Muscle layer of duodenum (tissue), 2 donors: ENCODE results near the gene MTA3.
"Not testable (repeated sequence)": the region's sequence is repeated elsewhere in the genome, so short reads cannot be mapped to it uniquely, and the experiment has no call there.

ENCODE experiments used
- H3K27ac ChIP-seq: one replicate; pipeline ENCODE4 v1.7.0; 2013; ENCODE audit warnings: mild to moderate bottlenecking, low read length
- H3K27me3 ChIP-seq: one replicate; pipeline ENCODE4 v1.7.0; 2013; ENCODE audit warnings: low read depth, mild to moderate bottlenecking, control low read depth, low read length
- H3K36me3 ChIP-seq, 2 donors: one replicate each; pipeline ENCODE4 v1.7.0; 2013; ENCODE audit warnings: low read length in 2 of 2, control low read depth in 1 of 2, mild to moderate bottlenecking in 1 of 2; ENCODE audit not compliant: insufficient read depth in 2 of 2, control insufficient read depth in 1 of 2
- H3K4me1 ChIP-seq, 2 donors: one replicate each; pipeline ENCODE4 v1.7.0; 2013; ENCODE audit warnings: low read length in 2 of 2, mild to moderate bottlenecking in 2 of 2, control low read depth in 1 of 2, moderate library complexity in 1 of 2; ENCODE audit not compliant: insufficient read depth in 2 of 2, control insufficient read depth in 1 of 2
- H3K4me3 ChIP-seq, 2 donors: one replicate each; pipeline ENCODE4 v1.7.0; 2013; ENCODE audit warnings: low read length in 2 of 2, low read depth in 1 of 2, mild to moderate bottlenecking in 1 of 2
- H3K9me3 ChIP-seq, 2 donors: one replicate each; pipeline ENCODE4 v1.7.0; 2013; ENCODE audit warnings: low read length in 2 of 2, control low read depth in 1 of 2, mild to moderate bottlenecking in 1 of 2; ENCODE audit not compliant: control insufficient read depth in 1 of 2
- donor health status: healthy.

Gene MTA3

GRCh38 chr2:42713920-42714319 is 145.5 kb downstream of the MTA3 start:
- Histone ChIP-seq H3K27ac (no peak overlapping the region), H3K27me3 (no peaks in the 10 kb centered on the region), H3K4me3 (no peak overlapping the region), H3K36me3 (peaks cover 0 to 5% of the 10 kb centered on the region in 2 donors), H3K9me3 (no peaks in the 10 kb centered on the region), H3K4me1 (no peaks in the 10 kb centered on the region)

- Histone ChIP-seq H3K27ac (no peak overlapping the region), H3K4me3 (no peak overlapping the region), H3K9me3 (no peaks in the 10 kb centered on the region), H3K4me1 (no peaks in the 10 kb centered on the region), H3K27me3 (no peaks in the 10 kb centered on the region), H3K36me3 (peaks cover 0 to 3% of the 10 kb centered on the region in 2 donors)
These were observed 146.3 kb downstream of the MTA3 start for GRCh38 chr2:42714686-42715085.

- Histone ChIP-seq H3K4me1 (peaks cover 6 to 19% of the 10 kb centered on the region in 2 donors), H3K4me3 (peak overlapping the region in 1 of 2 donors; percentile 37), H3K27me3 (no peaks in the 10 kb centered on the region), H3K9me3 (no peaks in the 10 kb centered on the region), H3K36me3 (no peaks in the 10 kb centered on the region), H3K27ac (peak overlapping the region; percentile 10)
These were observed 153.5 kb downstream of the MTA3 start for GRCh38 chr2:42721898-42722297.

- Histone ChIP-seq H3K27ac (peak overlapping the region; percentile 10), H3K9me3 (no peaks in the 10 kb centered on the region), H3K27me3 (no peaks in the 10 kb centered on the region), H3K4me1 (peaks cover 6 to 19% of the 10 kb centered on the region in 2 donors), H3K36me3 (no peaks in the 10 kb centered on the region), H3K4me3 (peak overlapping the region in 1 of 2 donors; percentile 37)
These were observed 154.1 kb downstream of the MTA3 start for GRCh38 chr2:42722320-42723190.

- no peaks in the 10 kb centered on the region for H3K9me3 ChIP-seq
- H3K36me3 ChIP-seq = no peaks in the 10 kb centered on the region
- no peaks in the 10 kb centered on the region for H3K27me3 ChIP-seq
- H3K4me3 ChIP-seq = no peak overlapping the region
- H3K4me1 ChIP-seq = peaks cover 6 to 19% of the 10 kb centered on the region in 2 donors
- H3K27ac ChIP-seq = no peak overlapping the region
These were observed 155.0 kb downstream of the MTA3 start for GRCh38 chr2:42723465-42723864.

- H3K36me3 ChIP-seq = no peaks in the 10 kb centered on the region
- H3K4me3 ChIP-seq = no peak overlapping the region
- peaks cover 0 to 4% of the 10 kb centered on the region in 2 donors for H3K9me3 ChIP-seq
- no peak overlapping the region for H3K27ac ChIP-seq
- no peaks in the 10 kb centered on the region for H3K27me3 ChIP-seq
- peaks cover 6 to 19% of the 10 kb centered on the region in 2 donors for H3K4me1 ChIP-seq
These were observed 156.5 kb downstream of the MTA3 start for GRCh38 chr2:42724886-42725285.

- no peaks in the 10 kb centered on the region for H3K27me3 ChIP-seq
- H3K27ac ChIP-seq = no peak overlapping the region
- H3K4me1 ChIP-seq = peaks cover 6 to 19% of the 10 kb centered on the region in 2 donors
- no peak overlapping the region for H3K4me3 ChIP-seq
- no peaks in the 10 kb centered on the region for H3K36me3 ChIP-seq
- H3K9me3 ChIP-seq = peaks cover 0 to 8% of the 10 kb centered on the region in 2 donors
These were observed 157.2 kb downstream of the MTA3 start for GRCh38 chr2:42725657-42726056.

GRCh38 chr2:42726680-42727079 is 158.2 kb downstream of the MTA3 start:
- Histone ChIP-seq H3K27ac (no peak overlapping the region), H3K9me3 (peaks cover 0 to 8% of the 10 kb centered on the region in 2 donors), H3K36me3 (no peaks in the 10 kb centered on the region), H3K27me3 (no peaks in the 10 kb centered on the region), H3K4me3 (no peak overlapping the region), H3K4me1 (peaks cover 6 to 19% of the 10 kb centered on the region in 2 donors)

GRCh38 chr2:42731316-42731715 is 162.9 kb downstream of the MTA3 start:
- H3K4me3 ChIP-seq, H3K27me3 ChIP-seq, H3K4me1 ChIP-seq, H3K27ac ChIP-seq: not testable (repeated sequence)
- Histone ChIP-seq H3K9me3 (peaks cover 0 to 21% of the 10 kb centered on the region in 2 donors), H3K36me3 (peaks cover 0 to 12% of the 10 kb centered on the region in 2 donors)

- no peaks in the 10 kb centered on the region for H3K27me3 ChIP-seq
- no peaks in the 10 kb centered on the region for H3K4me1 ChIP-seq
- H3K9me3 ChIP-seq = peaks cover 0 to 21% of the 10 kb centered on the region in 2 donors
- no peak overlapping the region for H3K27ac ChIP-seq
- peaks cover 6 to 26% of the 10 kb centered on the region in 2 donors for H3K36me3 ChIP-seq
- no peak overlapping the region for H3K4me3 ChIP-seq
These were observed 165.4 kb downstream of the MTA3 start for GRCh38 chr2:42733852-42734251.

GRCh38 chr2:42736598-42737322 is 168.3 kb downstream of the MTA3 start:
- peaks cover 6 to 26% of the 10 kb centered on the region in 2 donors for H3K36me3 ChIP-seq
- H3K27me3 ChIP-seq = no peaks in the 10 kb centered on the region
- H3K4me3 ChIP-seq = no peak overlapping the region
- H3K4me1 ChIP-seq = no peaks in the 10 kb centered on the region
- no peak overlapping the region for H3K27ac ChIP-seq
- peaks cover 0 to 13% of the 10 kb centered on the region in 2 donors for H3K9me3 ChIP-seq
